Ovary (tissue), 9 donors: Measurements from ENCODE around the gene RASSF10. TPM values are rescaled to one million over a fixed set of nuclear protein-coding genes. Genes with fewer than 3 reads are reported as not detected.

Source experiments
- DNase-seq, 5 donors: peaks; one replicate each; pipeline ENCODE4 v3.0.0-alpha.2; 2019 to 2020
- H3K27ac ChIP-seq, 2 donors: fragments of 200-600 bp; one replicate each; pipeline versions ENCODE4 v1.5.1 to v1.8.0; 2019 to 2022
- H3K27me3 ChIP-seq: fragments of 200-600 bp; one replicate; pipeline ENCODE4 v1.8.0; 2022
- H3K36me3 ChIP-seq: fragments of 200-600 bp; sonication (generic); one replicate; pipeline ENCODE4 v1.5.1; 2019
- H3K4me1 ChIP-seq: one replicate; pipeline ENCODE4 v1.8.1; 2013; ENCODE audit warnings: mild to moderate bottlenecking, moderate library complexity; ENCODE audit not compliant: insufficient read depth
- H3K4me3 ChIP-seq: fragments of 200-600 bp; sonication (generic); one replicate; pipeline ENCODE4 v1.5.1; 2017
- H3K9me3 ChIP-seq, 2 donors: fragments of 200-600 bp in 1 of 2; sonication (generic) in 1 of 2; one replicate each; pipeline versions ENCODE4 v1.5.1 to v1.8.1; 2013 to 2019; ENCODE audit warnings: mild to moderate bottlenecking in 1 of 2, moderate library complexity in 1 of 2
- CTCF ChIP-seq, 3 donors: fragments of 450-650 bp in 2 of 3; fragments of 200-600 bp in 1 of 3; IDR thresholded peaks; one replicate each; pipeline versions ENCODE4 v1.5.1 to v1.8.0; 2016 to 2022; ENCODE audit warnings: antibody characterized with exemption in 3 of 3, mild to moderate bottlenecking in 1 of 3
- EP300 ChIP-seq: sonication (generic); formaldehyde crosslinking; IDR thresholded peaks from one replicate; pipeline ENCODE4 v1.6.1; 2017; ENCODE audit warnings: antibody characterized with exemption
- POLR2A ChIP-seq: fragments of 450-650 bp; IDR thresholded peaks from one replicate; pipeline ENCODE4 v1.6.1; 2017; ENCODE audit warnings: antibody characterized with exemption, mild to moderate bottlenecking, moderate library complexity
- WGBS, 3 donors: extraction: QIAGEN DNeasy Blood & Tissue Kit in 1 of 3; methylation state at CpG; one replicate each; pipeline versions ENCODE4 v1.1.5 to v1.1.7; 2013 to 2017; 5-methylcytosine and 5-hydroxymethylcytosine counted together
- intact Hi-C, 4 donors: fragments of 100-400 bp; cut with DNase I; formaldehyde crosslinking; loops; one replicate each; pipeline versions ENCODE4 v1.11.0 to v1.15.1; 2022 to 2023
- polyA plus RNA-seq, 2 donors: library from polyadenylated mRNA; stranded (reverse); fragments of 200-250 nt in 1 of 2; fragments of 350-450 nt in 1 of 2; fragmentation: Illumina TruSeq in 1 of 2; extraction: RNeasy Lipid Tissue Mini Kit (QIAGEN cat#74804) in 1 of 2; gene quantifications; one replicate each; pipeline ENCODE4 v1.2.3, GENCODE V29; 2013 to 2014
- total RNA-seq, 7 donors: library from RNA; depleted of rRNA in 2 of 7; stranded (reverse); fragments of >200 nt in 2 of 7; fragmentation: NEBNext Ultra II Directional in 3 of 7; extraction: Animal tissue kit (Norgen Biotek cat#: 25700) in 3 of 7; gene quantifications; one replicate each; pipeline versions ENCODE4 v1.1.0 to v1.2.4, GENCODE V29; 2016 to 2023
- donor health status: DM: no; HTN: no; CAD: no; lungs with moderate emphysema.
- donor health status: DM: no; HTN: no; CAD: no.
- donor health status: Bipolar disorder and iron deficiency.
- donor health status: DM: yes; HTN: yes; CAD: no.
- donor health status: DM: no; HTN: no; CAD: no.
- donor health status: DM: yes; HTN: yes; CAD: no.

Gene RASSF10
- total and polyA plus RNA-seq, 9 donors, result 0.36 to 3.8 (median 0.72) TPM; not detected in 3

- DNase-seq, result no peak
- Histone ChIP-seq H3K27me3 (no peaks in the 10 kb centered on the region), H3K4me1 (no peaks in the 10 kb centered on the region), H3K9me3 (no peaks in the 10 kb centered on the region), H3K27ac (no peak overlapping the region), H3K36me3 (no peaks in the 10 kb centered on the region), H3K4me3 (no peak overlapping the region)
- TF ChIP-seq POLR2A (no peak), CTCF (IDR thresholded peaks at IDR 0.05) (no peak), EP300 (no peak)
- 64 to 84% (median 79%) methylated on average over 3 of the region's 3 CpGs for WGBS, 3 donors
- intact Hi-C loops, result no loop called here
Observed at GRCh38 chr11:13061294-13061990, 52.3 kb downstream of the RASSF10 start.
